Panc1 (cell line): ENCODE data around the gene IL17B. TPM values are rescaled to one million over a fixed set of nuclear protein-coding genes. Genes with fewer than 3 reads are reported as not detected.

ENCODE experiments used
- ATAC-seq: fragments of 200-7000 bp; cut with Tn5 transposase; 2 replicates; pipeline ENCODE4 v1.9.1; 2020; ENCODE audit warnings: mild to moderate bottlenecking, moderate library complexity
- BruUV-seq: library from RNA; stranded (reverse); fragments of 400-500 nt; replicated peaks from 2 replicates; lab custom pipeline; 2021; lab: Mats Ljungman, UMichigan
- CTCF ChIA-PET: fragments of 300-600 bp; sonication (Branson Sonifier 250); formaldehyde crosslinking; loops from one replicate; lab custom pipeline; 2022; ENCODE audit warnings: antibody characterized with exemption; lab: Charles Lee
- POLR2A ChIA-PET: fragments of 300-600 bp; sonication (Branson Sonifier 250); formaldehyde crosslinking; loops from one replicate; lab custom pipeline; 2022; ENCODE audit warnings: antibody characterized with exemption; lab: Charles Lee
- DNase-seq: peaks from one replicate; pipeline ENCODE4 v3.0.0-alpha.2; 2010; ENCODE audit warnings: low read depth, low spot score
- H3K27ac ChIP-seq: 2 replicates; pipeline ENCODE4 v1.5.1; 2011; ENCODE audit warnings: mild to moderate bottlenecking, low read length, inconsistent platforms
- H3K27me3 ChIP-seq: fragments of 200-500 bp; sonication (Bioruptor generic); 2 replicates; pipeline ENCODE4 v1.6.0; 2014; ENCODE audit warnings: low read length, inconsistent platforms; ENCODE audit not compliant: control insufficient read depth, insufficient read depth
- H3K36me3 ChIP-seq: fragments of 200-500 bp; sonication (Bioruptor generic); 2 replicates; pipeline ENCODE4 v1.5.1; 2014; ENCODE audit warnings: inconsistent platforms, mild to moderate bottlenecking, low read length, moderate library complexity; ENCODE audit not compliant: control insufficient read depth, insufficient read depth
- H3K4me1 ChIP-seq: 2 replicates; pipeline ENCODE4 v1.5.1; 2011; ENCODE audit warnings: inconsistent platforms, mild to moderate bottlenecking, low read length, moderate library complexity; ENCODE audit not compliant: control insufficient read depth, insufficient read depth
- H3K4me3 ChIP-seq, 2 experiments: 2 replicates each; pipeline ENCODE4 v1.5.1; 2011 to 2012; ENCODE audit warnings: low read depth in 2 of 2, low read length in 2 of 2, mild to moderate bottlenecking in 2 of 2, inconsistent platforms in 1 of 2, moderate library complexity in 1 of 2
- H3K9me3 ChIP-seq: fragments of 200-500 bp; sonication (Bioruptor generic); 2 replicates; pipeline ENCODE4 v1.5.1; 2014; ENCODE audit warnings: low read depth, mild to moderate bottlenecking, inconsistent platforms, low read length, moderate library complexity; ENCODE audit not compliant: control insufficient read depth, insufficient read depth
- POLR2AphosphoS5 ChIP-seq: IDR thresholded peaks from 2 replicates; pipeline ENCODE4 v1.6.1; 2012; ENCODE audit warnings: mild to moderate bottlenecking, low read depth, low read length, moderate library complexity
- SIN3A ChIP-seq: IDR thresholded peaks from 2 replicates; pipeline ENCODE4 v1.6.1; 2012; ENCODE audit warnings: low read depth, mild to moderate bottlenecking, low read length, moderate library complexity, borderline replicate concordance; ENCODE audit not compliant: insufficient read depth
- TCF7L2 ChIP-seq: IDR thresholded peaks from 2 replicates; pipeline ENCODE4 v1.6.1; 2011; ENCODE audit warnings: mild to moderate bottlenecking, low read depth, low read length, inconsistent platforms
- in situ Hi-C: cut with HindIII; loops from 2 replicates; pipeline ENCODE4 v1.10.0; 2016; ENCODE audit warnings: low sequenced_read_pairs, low pct_unique_long_range_greater_than_20kb
- intact Hi-C: fragments of 100-400 bp; cut with micrococcal nuclease; formaldehyde crosslinking; loops from one replicate; pipeline ENCODE4 v1.10.0; 2022; ENCODE audit not compliant: unreplicated experiment
- total RNA-seq: library from RNA; stranded (reverse); gene quantifications from one replicate; pipeline ENCODE4 v1.2.1, GENCODE V29; 2021; ENCODE audit not compliant: unreplicated experiment
- TF ChIP-seq, protein P1 (sequence below): fragments of 450-650 bp; IDR thresholded peaks from 2 replicates; pipeline ENCODE4 v1.5.1; 2017; ENCODE audit warnings: mild to moderate bottlenecking
- TF ChIP-seq, protein P2 (sequence below), 2 experiments: IDR thresholded peaks; 2 replicates each; pipeline ENCODE4 v1.6.1; 2011 to 2012; ENCODE audit warnings: low read depth in 2 of 2, control low read depth in 1 of 2, low read length in 1 of 2, mild to moderate bottlenecking in 1 of 2, moderate library complexity in 1 of 2; ENCODE audit not compliant: insufficient read depth in 1 of 2

IL17B gene
- total RNA-seq, 1 experiment from 2014 or later = not detected

DNA sequence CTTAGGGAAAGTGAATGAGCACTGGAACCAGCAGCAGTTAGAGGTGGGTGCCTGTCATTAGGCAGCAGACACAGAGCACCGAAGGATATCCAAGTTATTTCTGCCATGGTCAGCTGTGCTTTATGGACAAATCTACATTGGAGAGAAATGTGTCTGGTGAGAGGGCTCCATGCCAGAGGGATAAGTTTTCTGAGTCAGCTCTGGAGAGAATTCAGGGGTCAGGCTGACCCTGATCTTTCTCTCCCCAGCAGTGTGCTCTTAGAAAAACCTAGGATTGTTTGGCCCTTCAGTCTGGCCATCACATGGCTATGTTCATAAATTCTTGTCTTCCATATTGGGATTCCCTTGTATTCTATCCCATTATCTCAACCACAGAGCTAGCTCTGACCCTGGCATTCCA is 8.9 kb upstream of the IL17B start:
- Histone ChIP-seq H3K4me3 (no peak overlapping the region), H3K27me3 (no peaks in the 10 kb centered on the region), H3K27ac (no peak overlapping the region), H3K36me3 (no peaks in the 10 kb centered on the region), H3K9me3 (no peaks in the 10 kb centered on the region), H3K4me1 (no peaks in the 10 kb centered on the region)
- ChIA-PET POLR2A (no interaction called here), CTCF (no interaction called here)
- ATAC-seq = no peak
- intact Hi-C loops (no loop called here), in situ Hi-C loops (no loop called here)
- TF ChIP-seq, protein P1, sequence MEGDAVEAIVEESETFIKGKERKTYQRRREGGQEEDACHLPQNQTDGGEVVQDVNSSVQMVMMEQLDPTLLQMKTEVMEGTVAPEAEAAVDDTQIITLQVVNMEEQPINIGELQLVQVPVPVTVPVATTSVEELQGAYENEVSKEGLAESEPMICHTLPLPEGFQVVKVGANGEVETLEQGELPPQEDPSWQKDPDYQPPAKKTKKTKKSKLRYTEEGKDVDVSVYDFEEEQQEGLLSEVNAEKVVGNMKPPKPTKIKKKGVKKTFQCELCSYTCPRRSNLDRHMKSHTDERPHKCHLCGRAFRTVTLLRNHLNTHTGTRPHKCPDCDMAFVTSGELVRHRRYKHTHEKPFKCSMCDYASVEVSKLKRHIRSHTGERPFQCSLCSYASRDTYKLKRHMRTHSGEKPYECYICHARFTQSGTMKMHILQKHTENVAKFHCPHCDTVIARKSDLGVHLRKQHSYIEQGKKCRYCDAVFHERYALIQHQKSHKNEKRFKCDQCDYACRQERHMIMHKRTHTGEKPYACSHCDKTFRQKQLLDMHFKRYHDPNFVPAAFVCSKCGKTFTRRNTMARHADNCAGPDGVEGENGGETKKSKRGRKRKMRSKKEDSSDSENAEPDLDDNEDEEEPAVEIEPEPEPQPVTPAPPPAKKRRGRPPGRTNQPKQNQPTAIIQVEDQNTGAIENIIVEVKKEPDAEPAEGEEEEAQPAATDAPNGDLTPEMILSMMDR = no peak
- TF ChIP-seq TCF7L2 (no peak), POLR2AphosphoS5 (no peak), SIN3A (no peak)
- TF ChIP-seq, protein P2, sequence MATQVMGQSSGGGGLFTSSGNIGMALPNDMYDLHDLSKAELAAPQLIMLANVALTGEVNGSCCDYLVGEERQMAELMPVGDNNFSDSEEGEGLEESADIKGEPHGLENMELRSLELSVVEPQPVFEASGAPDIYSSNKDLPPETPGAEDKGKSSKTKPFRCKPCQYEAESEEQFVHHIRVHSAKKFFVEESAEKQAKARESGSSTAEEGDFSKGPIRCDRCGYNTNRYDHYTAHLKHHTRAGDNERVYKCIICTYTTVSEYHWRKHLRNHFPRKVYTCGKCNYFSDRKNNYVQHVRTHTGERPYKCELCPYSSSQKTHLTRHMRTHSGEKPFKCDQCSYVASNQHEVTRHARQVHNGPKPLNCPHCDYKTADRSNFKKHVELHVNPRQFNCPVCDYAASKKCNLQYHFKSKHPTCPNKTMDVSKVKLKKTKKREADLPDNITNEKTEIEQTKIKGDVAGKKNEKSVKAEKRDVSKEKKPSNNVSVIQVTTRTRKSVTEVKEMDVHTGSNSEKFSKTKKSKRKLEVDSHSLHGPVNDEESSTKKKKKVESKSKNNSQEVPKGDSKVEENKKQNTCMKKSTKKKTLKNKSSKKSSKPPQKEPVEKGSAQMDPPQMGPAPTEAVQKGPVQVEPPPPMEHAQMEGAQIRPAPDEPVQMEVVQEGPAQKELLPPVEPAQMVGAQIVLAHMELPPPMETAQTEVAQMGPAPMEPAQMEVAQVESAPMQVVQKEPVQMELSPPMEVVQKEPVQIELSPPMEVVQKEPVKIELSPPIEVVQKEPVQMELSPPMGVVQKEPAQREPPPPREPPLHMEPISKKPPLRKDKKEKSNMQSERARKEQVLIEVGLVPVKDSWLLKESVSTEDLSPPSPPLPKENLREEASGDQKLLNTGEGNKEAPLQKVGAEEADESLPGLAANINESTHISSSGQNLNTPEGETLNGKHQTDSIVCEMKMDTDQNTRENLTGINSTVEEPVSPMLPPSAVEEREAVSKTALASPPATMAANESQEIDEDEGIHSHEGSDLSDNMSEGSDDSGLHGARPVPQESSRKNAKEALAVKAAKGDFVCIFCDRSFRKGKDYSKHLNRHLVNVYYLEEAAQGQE (IDR thresholded peaks at IDR 0.05; ENCODE audit: insufficient read depth in 1 of 2, low read depth in 2 of 2, low read length in 1 of 2) = no peak
- no peak for DNase-seq
- BruUV-seq = no TSS peak

DNA sequence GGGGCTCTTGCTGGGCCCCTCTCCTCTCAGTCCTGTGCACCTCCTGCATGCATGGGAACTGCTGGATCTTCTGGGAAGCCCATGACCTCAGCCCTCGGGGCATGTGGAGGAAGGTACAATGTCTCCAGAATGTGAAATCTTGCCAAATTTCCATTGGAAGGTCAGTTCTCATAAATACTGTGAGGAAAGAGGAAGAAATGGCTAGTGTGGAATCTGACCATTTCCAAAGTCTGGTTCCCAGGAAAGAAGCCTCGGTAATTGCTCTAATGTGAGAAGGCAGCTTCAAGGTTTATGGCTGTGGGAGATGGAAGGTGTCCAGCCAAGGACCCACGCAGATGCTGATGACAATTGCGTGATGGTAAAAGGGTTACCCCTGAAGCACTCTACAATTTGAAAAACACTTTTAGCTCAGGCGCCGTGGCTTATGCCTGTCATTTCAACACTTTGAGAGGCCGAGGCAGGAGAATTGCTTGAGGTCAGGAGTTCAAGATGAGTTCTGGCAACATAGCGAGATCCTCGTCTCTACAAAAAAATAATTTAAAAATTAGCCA is 8.1 kb upstream of the IL17B start:
- ChIA-PET CTCF (no interaction called here), POLR2A (interaction anchor here (0.5 kb wide), 1 partner anchor 516 kb away, joined by 4 read pairs; no protein-coding TSS in a partner anchor)
- Histone ChIP-seq H3K27ac (no peak overlapping the region), H3K9me3 (no peaks in the 10 kb centered on the region), H3K4me1 (no peaks in the 10 kb centered on the region), H3K36me3 (no peaks in the 10 kb centered on the region), H3K4me3 (no peak overlapping the region), H3K27me3 (no peaks in the 10 kb centered on the region)
- DNase-seq (no peak), ATAC-seq (no peak)
- intact Hi-C loops (no loop called here), in situ Hi-C loops (no loop called here)
- no TSS peak for BruUV-seq
- TF ChIP-seq, protein P2 (IDR thresholded peaks at IDR 0.05; ENCODE audit: insufficient read depth in 1 of 2, low read depth in 2 of 2, low read length in 1 of 2) = no peak
- no peak for TF ChIP-seq SIN3A
